Peyer's patch (tissue), 4 donors: ENCODE results near the gene SUGP2. TPM values are rescaled to one million over a fixed set of nuclear protein-coding genes. Genes with fewer than 3 reads are reported as not detected.
"Not testable (repeated sequence)": the region's sequence is repeated elsewhere in the genome, so short reads cannot be mapped to it uniquely, and the experiment has no call there.

ENCODE experiments used
- DNase-seq, 3 donors: peaks; one replicate each; pipeline ENCODE4 v3.0.0-alpha.2; 2017 to 2019
- H3K27ac ChIP-seq, 4 donors: fragments of 200-600 bp; sonication (generic); one replicate each; pipeline ENCODE4 v1.5.1; 2016 to 2019
- H3K27me3 ChIP-seq, 2 donors: fragments of 200-600 bp; sonication (generic); one replicate each; pipeline ENCODE4 v1.5.1; 2019
- H3K36me3 ChIP-seq, 3 donors: fragments of 200-600 bp; sonication (generic); one replicate each; pipeline ENCODE4 v1.5.1; 2016 to 2019
- H3K4me1 ChIP-seq, 4 donors: fragments of 200-600 bp; sonication (generic); one replicate each; pipeline ENCODE4 v1.5.1; 2016 to 2019
- H3K4me3 ChIP-seq, 4 donors: fragments of 200-600 bp; sonication (generic); 1 replicate in 3 of 4; 2 replicates in 1 of 4; pipeline ENCODE4 v1.5.1; 2016 to 2019; ENCODE audit warnings: mild to moderate bottlenecking in 1 of 4
- H3K9me3 ChIP-seq, 4 donors: fragments of 200-600 bp; sonication (generic); one replicate each; pipeline ENCODE4 v1.5.1; 2016 to 2019; ENCODE audit warnings: mild to moderate bottlenecking in 1 of 4
- POLR2A ChIP-seq, 2 donors: fragments of 450-650 bp; IDR thresholded peaks; one replicate each; pipeline ENCODE4 v1.5.1; 2017; ENCODE audit warnings: antibody characterized with exemption in 2 of 2, mild to moderate bottlenecking in 2 of 2, moderate library complexity in 2 of 2
- total RNA-seq, 4 donors: library from RNA; depleted of rRNA; stranded (reverse); fragments of >200 nt; gene quantifications; one replicate each; pipeline ENCODE4 v1.1.0, GENCODE V29; 2016
- TF ChIP-seq, protein P1 (sequence below), 6 experiments: fragments of 450-650 bp in 4 of 6; fragments of 200-600 bp in 2 of 6; sonication (generic) in 1 of 6; IDR thresholded peaks; one replicate each; pipeline ENCODE4 v1.5.1; 2017 to 2019; ENCODE audit warnings: antibody characterized with exemption in 6 of 6, mild to moderate bottlenecking in 3 of 6, moderate library complexity in 1 of 6

The SUGP2 gene
- total RNA-seq, 4 donors from 2014 or later, result 32.9 to 157 (median 75.8) TPM

DNA sequence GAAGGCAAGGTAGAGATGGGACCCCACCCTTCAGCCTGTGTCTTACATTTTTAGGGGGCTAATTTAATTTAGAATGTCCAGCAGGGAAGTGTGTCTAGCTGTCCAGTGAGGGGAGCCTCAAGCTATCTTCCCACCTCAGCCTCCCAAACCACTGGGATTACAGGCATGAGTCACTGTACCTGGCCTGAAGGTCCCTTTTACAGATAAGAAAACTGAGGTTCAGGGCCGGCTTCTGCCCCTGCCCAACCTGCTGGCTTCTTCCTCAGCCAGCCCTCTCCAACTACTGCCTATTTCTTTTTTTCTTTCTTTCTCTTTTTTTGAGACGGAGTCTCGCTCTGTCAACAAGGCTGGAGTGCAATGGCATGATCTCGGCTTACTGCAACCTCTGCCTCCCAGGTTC is 72.9 kb downstream of the SUGP2 start:
- DNase-seq, result no peak
- no peaks in the 10 kb centered on the region for H3K27me3 ChIP-seq
- TF ChIP-seq, protein P1, sequence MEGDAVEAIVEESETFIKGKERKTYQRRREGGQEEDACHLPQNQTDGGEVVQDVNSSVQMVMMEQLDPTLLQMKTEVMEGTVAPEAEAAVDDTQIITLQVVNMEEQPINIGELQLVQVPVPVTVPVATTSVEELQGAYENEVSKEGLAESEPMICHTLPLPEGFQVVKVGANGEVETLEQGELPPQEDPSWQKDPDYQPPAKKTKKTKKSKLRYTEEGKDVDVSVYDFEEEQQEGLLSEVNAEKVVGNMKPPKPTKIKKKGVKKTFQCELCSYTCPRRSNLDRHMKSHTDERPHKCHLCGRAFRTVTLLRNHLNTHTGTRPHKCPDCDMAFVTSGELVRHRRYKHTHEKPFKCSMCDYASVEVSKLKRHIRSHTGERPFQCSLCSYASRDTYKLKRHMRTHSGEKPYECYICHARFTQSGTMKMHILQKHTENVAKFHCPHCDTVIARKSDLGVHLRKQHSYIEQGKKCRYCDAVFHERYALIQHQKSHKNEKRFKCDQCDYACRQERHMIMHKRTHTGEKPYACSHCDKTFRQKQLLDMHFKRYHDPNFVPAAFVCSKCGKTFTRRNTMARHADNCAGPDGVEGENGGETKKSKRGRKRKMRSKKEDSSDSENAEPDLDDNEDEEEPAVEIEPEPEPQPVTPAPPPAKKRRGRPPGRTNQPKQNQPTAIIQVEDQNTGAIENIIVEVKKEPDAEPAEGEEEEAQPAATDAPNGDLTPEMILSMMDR (IDR thresholded peaks at IDR 0.05), result no peak
- no peak for TF ChIP-seq POLR2A (IDR thresholded peaks at IDR 0.05)

DNA sequence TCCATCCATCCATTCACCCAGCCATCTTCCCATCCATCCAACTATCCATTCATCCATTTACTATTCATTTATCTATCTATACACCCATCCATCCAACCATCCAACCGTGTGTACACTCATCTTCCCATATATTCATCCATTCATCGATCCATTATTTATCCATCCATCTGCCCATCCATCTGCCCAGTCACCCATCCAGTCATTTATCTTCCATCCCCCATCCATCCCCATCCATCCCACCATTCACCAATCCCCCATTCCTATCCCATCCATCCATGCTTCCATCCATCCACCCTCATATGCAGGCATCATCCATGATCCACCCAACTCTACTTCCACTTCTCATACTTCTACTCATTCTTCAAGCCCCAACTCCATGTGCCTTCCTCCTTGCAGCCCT is 78.3 kb downstream of the SUGP2 start:
- H3K4me3 ChIP-seq, result no peak overlapping the region

More for the DNA sequence above, 72.9 kb downstream of the SUGP2 start:
- Histone ChIP-seq H3K4me3 (no peak overlapping the region), H3K27ac (no peak overlapping the region), H3K4me1 (no peaks in the 10 kb centered on the region), H3K9me3 (no peaks in the 10 kb centered on the region), H3K36me3 (no peaks in the 10 kb centered on the region)

DNA sequence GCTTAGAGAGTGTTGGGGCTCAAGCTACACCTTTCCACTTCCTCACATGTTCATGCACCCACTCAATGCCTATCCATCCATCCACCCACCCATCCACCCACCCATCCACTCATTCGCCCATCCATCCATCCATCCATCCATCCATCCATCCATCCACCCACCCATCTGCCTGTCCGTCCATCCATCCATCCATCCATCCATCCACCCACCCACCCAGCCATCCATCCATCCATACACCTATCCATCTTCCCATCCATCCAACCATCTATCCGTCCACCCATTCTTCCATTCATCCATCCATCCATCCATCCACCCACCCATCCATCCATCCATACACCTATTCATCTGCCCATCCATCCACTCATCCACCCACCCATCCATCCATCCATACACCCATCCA is 79.2 kb downstream of the SUGP2 start:
- Histone ChIP-seq H3K4me3 (no peak overlapping the region), H3K27ac (no peak overlapping the region), H3K27me3 (no peaks in the 10 kb centered on the region), H3K36me3 (no peaks in the 10 kb centered on the region), H3K4me1 (no peaks in the 10 kb centered on the region), H3K9me3 (no peaks in the 10 kb centered on the region)
- no peak for DNase-seq
- no peak for TF ChIP-seq POLR2A (IDR thresholded peaks at IDR 0.05)
- TF ChIP-seq, protein P1 (IDR thresholded peaks at IDR 0.05), result no peak

More for the DNA sequence above, 78.3 kb downstream of the SUGP2 start:
- no peaks in the 10 kb centered on the region for H3K36me3 ChIP-seq
- TF ChIP-seq, protein P1 (IDR thresholded peaks at IDR 0.05), result no peak
- TF ChIP-seq POLR2A (IDR thresholded peaks at IDR 0.05), result no peak
- H3K9me3 ChIP-seq, result no peaks in the 10 kb centered on the region
- H3K4me1 ChIP-seq, result no peaks in the 10 kb centered on the region
- DNase-seq, result no peak
- H3K27ac ChIP-seq, result no peak overlapping the region
- no peaks in the 10 kb centered on the region for H3K27me3 ChIP-seq

DNA sequence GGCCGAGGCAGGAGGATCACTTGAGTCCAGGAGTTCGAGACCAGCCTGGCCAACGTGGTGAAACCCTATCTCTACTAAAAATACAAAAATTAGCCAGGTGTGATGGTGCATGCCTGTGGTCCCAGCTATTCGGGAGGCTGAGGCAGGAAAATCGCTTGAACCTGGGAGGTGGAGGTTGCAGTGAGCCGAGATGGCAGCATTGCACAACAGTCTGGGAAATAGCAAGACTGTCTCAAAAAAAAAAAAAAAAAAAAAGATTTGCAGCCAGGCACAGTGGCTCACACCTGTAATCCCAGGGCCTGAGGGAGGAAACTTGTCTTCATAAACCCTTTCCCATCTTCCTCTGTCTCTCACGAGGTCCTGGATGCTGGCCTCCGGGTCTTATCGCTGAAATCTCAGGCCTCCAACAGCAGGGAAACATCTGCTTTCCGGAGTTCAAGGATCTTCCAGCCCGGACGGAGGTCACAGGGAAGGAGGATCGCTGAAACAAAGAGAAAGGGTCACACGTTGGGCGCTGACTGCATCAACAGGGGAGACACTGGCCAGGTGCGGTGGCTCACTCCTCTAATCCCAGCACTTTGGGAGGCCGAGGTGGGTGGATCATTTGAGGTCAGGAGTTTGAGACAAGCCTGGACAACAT is 80.8 kb downstream of the SUGP2 start:
- not testable (repeated sequence) for H3K4me3 ChIP-seq, H3K27me3 ChIP-seq, H3K4me1 ChIP-seq, DNase-seq, H3K36me3 ChIP-seq, H3K9me3 ChIP-seq, H3K27ac ChIP-seq

DNA sequence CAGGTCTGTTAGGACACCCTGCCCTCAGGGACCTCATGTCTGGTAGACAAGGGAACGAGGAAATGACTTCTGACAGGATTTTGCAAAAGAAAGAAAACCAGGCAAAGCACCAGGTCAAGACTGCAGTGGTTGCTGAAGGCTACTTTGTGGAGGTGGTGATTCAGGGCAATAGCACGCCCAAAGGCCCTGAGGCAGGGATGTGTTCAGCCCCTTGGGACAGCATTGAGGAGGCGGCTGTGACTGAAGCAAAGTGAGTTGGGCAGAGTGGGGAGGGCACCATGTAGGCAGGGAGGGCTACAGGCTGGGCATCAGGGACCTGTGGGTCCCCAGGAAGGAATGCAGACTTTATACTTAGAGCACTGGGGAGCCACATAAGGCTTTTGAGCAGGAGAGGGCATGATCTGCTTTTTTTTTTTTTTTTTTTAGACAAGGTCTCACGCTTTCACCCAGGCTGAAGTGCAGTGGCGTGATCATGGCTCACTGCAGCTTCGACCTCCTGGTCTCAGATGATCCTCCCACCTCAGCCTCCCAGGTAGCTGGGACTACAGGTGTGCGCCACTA is 81.5 kb downstream of the SUGP2 start:
- TF ChIP-seq, protein P1 (IDR thresholded peaks at IDR 0.05), result no peak
- TF ChIP-seq POLR2A (IDR thresholded peaks at IDR 0.05), result no peak
- Histone ChIP-seq H3K27ac (no peak overlapping the region), H3K4me3 (no peak overlapping the region), H3K9me3 (no peaks in the 10 kb centered on the region), H3K27me3 (no peaks in the 10 kb centered on the region), H3K36me3 (no peaks in the 10 kb centered on the region), H3K4me1 (no peaks in the 10 kb centered on the region)
- no peak for DNase-seq

DNA sequence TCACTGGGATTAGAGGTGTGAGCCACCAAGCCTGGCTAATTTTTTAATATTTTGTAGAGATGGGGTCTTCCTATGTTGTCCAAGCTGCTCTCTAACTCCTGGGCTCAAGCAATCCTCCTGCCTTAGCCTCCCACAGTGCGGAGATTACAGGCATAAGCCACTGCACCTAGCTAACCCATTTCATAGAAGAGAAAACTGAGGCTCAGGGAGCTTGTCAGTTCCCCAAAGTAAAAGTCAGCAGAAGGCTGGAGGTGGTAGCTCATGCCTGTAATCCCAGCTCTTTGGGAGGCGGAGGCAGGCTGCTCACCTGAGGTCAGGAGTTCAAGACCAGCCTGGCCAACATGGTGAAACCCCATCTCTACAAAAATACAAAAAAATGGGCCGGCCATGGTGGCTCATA is 83.5 kb downstream of the SUGP2 start:
- H3K9me3 ChIP-seq, result no peaks in the 10 kb centered on the region
- H3K36me3 ChIP-seq, result no peaks in the 10 kb centered on the region
- no peaks in the 10 kb centered on the region for H3K27me3 ChIP-seq
- no peak for DNase-seq
- H3K27ac ChIP-seq, result no peak overlapping the region
- TF ChIP-seq POLR2A (IDR thresholded peaks at IDR 0.05), result no peak
- TF ChIP-seq, protein P1 (IDR thresholded peaks at IDR 0.05), result no peak
- no peak overlapping the region for H3K4me3 ChIP-seq
- H3K4me1 ChIP-seq, result no peaks in the 10 kb centered on the region
